GM19455 (cell line): ENCODE data around the gene AP1G2.

ENCODE experiments used
- ATAC-seq: cut with Tn5 transposase; IDR thresholded peaks from one replicate; pipeline ENCODE4 v1.9.1; 2021; ENCODE audit not compliant: unreplicated experiment

Gene AP1G2

GRCh38 chr14:23572524-23572828, 4.9 kb upstream of the AP1G2 start:
- no peak for ATAC-seq

GRCh38 chr14:23571701-23572523, 4.3 kb upstream of the AP1G2 start:
- no peak for ATAC-seq

- ATAC-seq, result no peak
Measured at GRCh38 chr14:23570806-23571483, 3.4 kb upstream of the AP1G2 start.

GRCh38 chr14:23569443-23570151, 2.0 kb upstream of the AP1G2 start:
- no peak for ATAC-seq

GRCh38 chr14:23568600-23569331, 1.2 kb upstream of the AP1G2 start:
- no peak for ATAC-seq

- ATAC-seq, result no peak
Measured at GRCh38 chr14:23568021-23568599, 519 bp upstream of the AP1G2 start.

GRCh38 chr14:23566778-23567185, 809 bp downstream of the AP1G2 start:
- ATAC-seq, result no peak

- ATAC-seq, result no peak
Measured at GRCh38 chr14:23566112-23566777, 1.3 kb downstream of the AP1G2 start.

GRCh38 chr14:23565626-23566025, 2.0 kb downstream of the AP1G2 start:
- ATAC-seq, result no peak

GRCh38 chr14:23564876-23565275, 2.7 kb downstream of the AP1G2 start:
- ATAC-seq, result no peak

- no peak for ATAC-seq
Measured at GRCh38 chr14:23564181-23564812, 3.3 kb downstream of the AP1G2 start.

GRCh38 chr14:23563473-23564180, 4.0 kb downstream of the AP1G2 start:
- ATAC-seq, result no peak

- ATAC-seq, result no peak
Measured at GRCh38 chr14:23562822-23563472, 4.6 kb downstream of the AP1G2 start.

GRCh38 chr14:23561873-23562821, 5.4 kb downstream of the AP1G2 start:
- no peak for ATAC-seq

GRCh38 chr14:23561259-23561658, 6.3 kb downstream of the AP1G2 start:
- ATAC-seq, result no peak

- no peak for ATAC-seq
Measured at GRCh38 chr14:23559926-23560520, 7.6 kb downstream of the AP1G2 start.
